HEK293 (cell line): ENCODE results near the gene CORO2B.
"Not testable (repeated sequence)": the region's sequence is repeated elsewhere in the genome, so short reads cannot be mapped to it uniquely, and the experiment has no call there.

Experiments used
- ATF2 ChIP-seq: fragments of 450-650 bp; formaldehyde crosslinking; IDR thresholded peaks from 2 replicates; pipeline ENCODE4 v1.5.1; 2016; ENCODE audit warnings: missing biosample characterization, missing genetic modification characterization, low read depth
- BCL11A ChIP-seq: fragments of 450-650 bp; formaldehyde crosslinking; IDR thresholded peaks from 2 replicates; pipeline ENCODE4 v1.5.1; 2016; ENCODE audit warnings: low read depth, missing biosample characterization, missing genetic modification characterization
- CTCF ChIP-seq: fragments of 450-650 bp; formaldehyde crosslinking; IDR thresholded peaks from 2 replicates; pipeline ENCODE4 v1.5.1; 2016; ENCODE audit warnings: missing biosample characterization, missing genetic modification characterization
- MEIS1 ChIP-seq: sonication (generic); formaldehyde crosslinking; IDR thresholded peaks from 2 replicates; pipeline ENCODE4 v1.8.1; 2022; ENCODE audit warnings: missing genetic modification reagents, mild to moderate bottlenecking, borderline replicate concordance
- TCF7L2 ChIP-seq: IDR thresholded peaks from 2 replicates; pipeline ENCODE4 v1.6.1; 2011; ENCODE audit warnings: low read depth, mild to moderate bottlenecking, inconsistent platforms, low read length, moderate library complexity, borderline replicate concordance
- YY1 ChIP-seq: fragments of 450-650 bp; formaldehyde crosslinking; IDR thresholded peaks from 2 replicates; pipeline ENCODE4 v1.5.1; 2018; ENCODE audit warnings: missing biosample characterization, missing genetic modification characterization
- YY2 ChIP-seq: fragments of 450-650 bp; formaldehyde crosslinking; IDR thresholded peaks from 2 replicates; pipeline ENCODE4 v1.5.1; 2016; ENCODE audit warnings: missing biosample characterization, missing genetic modification characterization
- ZBTB7A ChIP-seq: fragments of 450-650 bp; formaldehyde crosslinking; IDR thresholded peaks from 2 replicates; pipeline ENCODE4 v1.5.1; 2016; ENCODE audit warnings: low read depth, missing biosample characterization, missing genetic modification characterization
- ZFP41 ChIP-seq: fragments of 450-650 bp; formaldehyde crosslinking; IDR thresholded peaks from 2 replicates; pipeline ENCODE4 v1.5.1; 2016; ENCODE audit warnings: missing biosample characterization, missing genetic modification characterization, borderline replicate concordance
- ZNF274 ChIP-seq, 2 experiments: fragments of 200-500 bp in 1 of 2; fragments of 450-650 bp in 1 of 2; sonication (Bioruptor generic) in 1 of 2; formaldehyde crosslinking in 1 of 2; IDR thresholded peaks; 2 replicates each; pipeline versions ENCODE4 v1.5.1 to v1.6.1; 2014 to 2016; ENCODE audit warnings: borderline replicate concordance in 1 of 2, inconsistent platforms in 1 of 2, low read length in 1 of 2, missing biosample characterization in 1 of 2, missing genetic modification characterization in 1 of 2
- ZNF529 ChIP-seq: fragments of 450-650 bp; formaldehyde crosslinking; IDR thresholded peaks from 2 replicates; pipeline ENCODE4 v1.5.1; 2017; ENCODE audit warnings: missing genetic modification characterization, missing biosample characterization; ENCODE audit not compliant: insufficient replicate concordance
- ZNF660 ChIP-seq: fragments of 450-650 bp; IDR thresholded peaks from 2 replicates; pipeline ENCODE4 v1.5.1; 2018; ENCODE audit warnings: missing biosample characterization, mild to moderate bottlenecking, missing genetic modification characterization
- ZNF76 ChIP-seq: fragments of 450-650 bp; formaldehyde crosslinking; IDR thresholded peaks from 2 replicates; pipeline ENCODE4; 2016; ENCODE audit warnings: low read depth, missing biosample characterization, missing genetic modification characterization, borderline replicate concordance

GRCh38 chr15:68759982-68760579 is 181.3 kb downstream of the CORO2B start:
- not testable (repeated sequence) for TF ChIP-seq YY2 (tag by site-specific recombination); ZNF660 (tag by site-specific recombination); CTCF (tag by site-specific recombination); MEIS1 (CRISPR knock-in tag); ZNF274 (IDR thresholded peaks at IDR 0.05; ENCODE audit: low read length); ZNF274 (tag by site-specific recombination; IDR thresholded peaks at IDR 0.05; ENCODE audit: borderline replicate concordance); TCF7L2; ZNF529 (tag by site-specific recombination); ZFP41 (tag by site-specific recombination); ZBTB7A (tag by site-specific recombination); YY1; BCL11A (tag by site-specific recombination); ATF2 (tag by site-specific recombination); ZNF76 (tag by site-specific recombination)
